Measurements from ENCODE around the gene RASL10A. TPM values are rescaled to one million over a fixed set of nuclear protein-coding genes. Genes with fewer than 3 reads are reported as not detected.

Gene RASL10A
- total and polyA plus RNA-seq, 2 experiments from 2014 or later, result 1.6 to 3.0 TPM

GRCh38 chr22:29342177-29342576 is 26.7 kb upstream of the RASL10A start:
- peaks cover 49% of the 10 kb centered on the region for H3K36me3 Mint-ChIP-seq (ENCODE audit: low read depth)
- H3K36me3 ChIP-seq (ENCODE audit: insufficient read depth), result peaks cover 8% of the 10 kb centered on the region; the same call in 1 of the 2 replicates
- ATAC-seq (no peak), DNase-seq (ENCODE audit: low spot score) (no peak)
- H3K79me2 ChIP-seq (replicated peaks; ENCODE audit: insufficient read depth), result no peaks in the 10 kb centered on the region
- H3K27me3 Mint-ChIP-seq (ENCODE audit: insufficient read depth, low read depth, poor library complexity), result peaks cover 4% of the 10 kb centered on the region
- no peak overlapping the region for H3K4me2 ChIP-seq
- no peak overlapping the region for H3K27ac Mint-ChIP-seq
- H3K4me3 ChIP-seq, result no peak overlapping the region
- no peaks in the 10 kb centered on the region for H3K9me3 Mint-ChIP-seq
- H3K4me1 ChIP-seq (ENCODE audit: insufficient read depth), result no peaks in the 10 kb centered on the region
- H3K9me2 ChIP-seq (ENCODE audit: insufficient read depth), result no peaks in the 10 kb centered on the region
- no peaks in the 10 kb centered on the region for H3K27me3 ChIP-seq (ENCODE audit: insufficient read depth)
- TF ChIP-seq POLR2AphosphoS5 (IDR thresholded peaks at IDR 0.05; ENCODE audit: low read depth) (no peak), ETS1 (IDR thresholded peaks at IDR 0.05) (no peak), STAT1 (IDR thresholded peaks at IDR 0.05; ENCODE audit: unreplicated experiment) (no peak), EZH2 (IDR thresholded peaks at IDR 0.05; ENCODE audit: low read depth, unreplicated experiment) (no peak), CTCF (conservative IDR thresholded peaks at IDR 0.05; ENCODE audit: low read depth in 2 of 2) (no peak), ZNF331 (CRISPR knock-in tag; IDR thresholded peaks at IDR 0.05; ENCODE audit: low read depth) (no peak), EZH2phosphoT487 (IDR thresholded peaks at IDR 0.05; ENCODE audit: unreplicated experiment) (no peak), ZNF462 (CRISPR knock-in tag; IDR thresholded peaks at IDR 0.05) (no peak), JUNB (IDR thresholded peaks at IDR 0.05; ENCODE audit: unreplicated experiment) (no peak), CREB1 (CRISPR knock-in tag; IDR thresholded peaks at IDR 0.05; ENCODE audit: low read depth) (no peak), NANOG (IDR thresholded peaks at IDR 0.05; ENCODE audit: borderline replicate concordance) (no peak), ZNF114 (CRISPR knock-in tag; IDR thresholded peaks at IDR 0.05) (no peak)
- TF ChIP-seq, protein P1, sequence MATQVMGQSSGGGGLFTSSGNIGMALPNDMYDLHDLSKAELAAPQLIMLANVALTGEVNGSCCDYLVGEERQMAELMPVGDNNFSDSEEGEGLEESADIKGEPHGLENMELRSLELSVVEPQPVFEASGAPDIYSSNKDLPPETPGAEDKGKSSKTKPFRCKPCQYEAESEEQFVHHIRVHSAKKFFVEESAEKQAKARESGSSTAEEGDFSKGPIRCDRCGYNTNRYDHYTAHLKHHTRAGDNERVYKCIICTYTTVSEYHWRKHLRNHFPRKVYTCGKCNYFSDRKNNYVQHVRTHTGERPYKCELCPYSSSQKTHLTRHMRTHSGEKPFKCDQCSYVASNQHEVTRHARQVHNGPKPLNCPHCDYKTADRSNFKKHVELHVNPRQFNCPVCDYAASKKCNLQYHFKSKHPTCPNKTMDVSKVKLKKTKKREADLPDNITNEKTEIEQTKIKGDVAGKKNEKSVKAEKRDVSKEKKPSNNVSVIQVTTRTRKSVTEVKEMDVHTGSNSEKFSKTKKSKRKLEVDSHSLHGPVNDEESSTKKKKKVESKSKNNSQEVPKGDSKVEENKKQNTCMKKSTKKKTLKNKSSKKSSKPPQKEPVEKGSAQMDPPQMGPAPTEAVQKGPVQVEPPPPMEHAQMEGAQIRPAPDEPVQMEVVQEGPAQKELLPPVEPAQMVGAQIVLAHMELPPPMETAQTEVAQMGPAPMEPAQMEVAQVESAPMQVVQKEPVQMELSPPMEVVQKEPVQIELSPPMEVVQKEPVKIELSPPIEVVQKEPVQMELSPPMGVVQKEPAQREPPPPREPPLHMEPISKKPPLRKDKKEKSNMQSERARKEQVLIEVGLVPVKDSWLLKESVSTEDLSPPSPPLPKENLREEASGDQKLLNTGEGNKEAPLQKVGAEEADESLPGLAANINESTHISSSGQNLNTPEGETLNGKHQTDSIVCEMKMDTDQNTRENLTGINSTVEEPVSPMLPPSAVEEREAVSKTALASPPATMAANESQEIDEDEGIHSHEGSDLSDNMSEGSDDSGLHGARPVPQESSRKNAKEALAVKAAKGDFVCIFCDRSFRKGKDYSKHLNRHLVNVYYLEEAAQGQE (IDR thresholded peaks at IDR 0.05; ENCODE audit: unreplicated experiment), result no peak
- no peak overlapping the region for H3K4me3 Mint-ChIP-seq
- H2AFZ ChIP-seq, result no peak overlapping the region
- no peak overlapping the region for H3K27ac ChIP-seq (ENCODE audit: low read depth)
- H3F3A ChIP-seq (replicated peaks; ENCODE audit: low read depth), result no peaks in the 10 kb centered on the region
- H3K4me1 Mint-ChIP-seq, result no peaks in the 10 kb centered on the region
- no peaks in the 10 kb centered on the region; the same call in 1 of the 2 replicates for H4K20me1 ChIP-seq (replicated peaks; ENCODE audit: insufficient read depth)

All from GM23338 (cell line).